ENCODE data around the gene CCDC70.

The CCDC70 gene

DNA sequence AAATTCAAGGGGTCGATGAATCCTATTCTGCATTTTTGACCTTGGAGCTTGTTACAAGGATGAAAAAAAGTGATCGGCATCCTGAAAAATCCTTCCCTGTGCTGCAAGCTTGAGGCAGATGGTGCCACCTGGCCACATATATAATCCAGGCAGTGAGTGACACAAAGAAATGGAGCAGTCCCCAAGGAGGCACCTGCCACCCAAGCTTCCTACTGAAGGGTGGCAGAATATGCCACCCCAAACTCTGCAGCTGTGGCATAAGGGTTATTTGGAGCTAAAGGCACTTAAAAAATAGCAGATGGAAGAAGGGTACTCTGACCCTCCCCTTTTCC, 32.2 kb upstream of the CCDC70 start:
- DNase-seq (ENCODE audit: low spot score): no peak

DNA sequence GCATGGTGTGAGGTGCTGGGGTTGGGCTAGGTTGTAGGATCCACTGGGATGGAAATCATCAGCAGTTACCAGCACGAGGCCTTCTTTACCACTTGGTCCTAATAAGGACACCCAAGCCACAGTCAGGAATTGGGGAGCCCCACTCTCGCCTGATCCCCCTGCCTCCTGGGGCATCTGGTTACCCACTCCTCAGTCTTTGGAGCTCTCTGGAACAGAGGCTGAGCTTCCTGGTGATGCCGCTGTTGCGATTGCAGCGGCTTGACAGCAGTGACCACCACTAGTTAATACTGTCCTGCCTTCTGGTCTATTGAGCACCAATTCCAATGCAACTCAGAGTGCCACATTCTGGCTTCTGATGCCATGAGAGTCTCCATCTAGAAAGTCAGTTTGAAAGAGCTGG, 30.2 kb upstream of the CCDC70 start:
- DNase-seq (ENCODE audit: low spot score): no peak

DNA sequence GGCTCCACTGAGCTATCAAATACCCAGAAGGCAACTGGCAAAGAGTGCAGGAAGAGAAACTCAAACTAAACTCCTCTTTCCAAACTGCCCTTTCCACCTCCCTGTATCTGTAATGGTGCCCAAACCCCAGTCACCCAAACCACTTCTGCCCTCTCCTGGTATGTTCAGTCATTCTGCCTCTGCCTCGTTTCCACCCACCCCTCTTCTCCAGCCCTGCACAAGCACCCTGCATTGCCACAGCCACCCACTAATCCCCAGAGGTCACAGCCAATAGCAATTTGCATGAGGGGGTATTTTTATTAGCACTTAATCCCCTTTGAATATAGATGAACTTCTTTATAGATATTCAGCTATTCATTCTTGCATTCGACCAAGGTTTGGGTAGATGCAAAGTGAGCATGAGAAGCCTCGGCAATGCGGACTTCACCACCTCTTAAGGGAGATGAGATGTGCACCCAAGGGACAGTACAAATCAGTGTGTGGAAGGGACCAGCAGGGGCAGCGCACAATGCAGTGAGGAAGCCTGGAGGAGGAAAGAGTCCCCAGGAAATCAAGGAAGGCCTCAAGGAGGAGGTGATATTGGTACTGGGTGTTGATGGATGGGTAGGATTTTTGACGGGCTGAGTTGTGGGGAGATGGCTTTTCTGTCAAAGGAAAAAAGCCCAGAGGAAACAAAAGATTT, 29.2 kb upstream of the CCDC70 start:
- no peak for DNase-seq (ENCODE audit: low spot score)

DNA sequence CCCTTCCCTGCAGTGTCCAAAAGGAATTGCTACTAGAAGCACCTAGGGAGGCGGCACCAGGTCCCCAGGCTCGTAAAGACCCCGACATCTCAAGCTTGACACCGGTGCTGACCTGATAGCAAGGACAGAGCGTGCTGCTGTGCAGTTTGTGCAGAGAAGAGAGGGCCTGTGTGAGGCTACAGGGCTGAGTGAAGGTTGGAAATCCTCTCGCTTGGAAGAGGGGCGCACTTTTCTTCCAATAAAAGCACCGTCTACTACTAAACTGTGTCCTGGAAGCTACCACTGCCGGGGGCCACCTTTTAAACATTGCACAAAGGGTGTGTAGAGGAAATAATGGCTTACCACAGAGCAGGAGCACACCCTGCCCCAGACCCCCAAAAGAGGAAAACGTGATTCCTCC, 27.8 kb upstream of the CCDC70 start:
- DNase-seq (ENCODE audit: low spot score): no peak

DNA sequence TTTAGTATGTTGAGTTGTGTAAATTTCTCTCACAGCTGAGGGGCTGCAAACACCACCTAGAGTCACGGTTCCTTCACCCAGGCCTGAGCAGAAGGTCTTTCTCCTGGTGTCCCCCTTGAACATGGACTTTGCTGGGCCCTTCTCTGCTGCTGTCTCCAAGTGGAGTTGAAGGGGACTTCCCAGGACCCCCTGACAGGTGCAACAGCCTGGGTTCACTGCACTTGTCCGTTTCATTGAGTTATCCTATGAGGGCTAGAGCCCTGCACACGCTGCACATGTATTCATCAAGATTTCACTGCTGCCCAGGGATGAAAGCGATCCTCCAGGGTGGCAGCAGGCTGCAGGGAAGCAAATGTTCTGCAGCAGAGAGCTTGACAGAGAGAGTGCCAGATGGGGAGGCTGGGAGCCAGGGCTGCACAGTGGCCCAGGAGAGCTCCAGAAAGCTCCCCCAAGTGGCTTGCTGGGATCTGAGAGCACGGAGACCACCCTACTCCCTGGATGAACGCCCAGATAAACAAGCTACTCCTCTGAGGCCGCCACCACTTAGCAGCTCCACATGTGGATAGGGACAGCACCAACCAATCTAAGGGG, 27.1 kb upstream of the CCDC70 start:
- no peak for DNase-seq (ENCODE audit: low spot score)

DNA sequence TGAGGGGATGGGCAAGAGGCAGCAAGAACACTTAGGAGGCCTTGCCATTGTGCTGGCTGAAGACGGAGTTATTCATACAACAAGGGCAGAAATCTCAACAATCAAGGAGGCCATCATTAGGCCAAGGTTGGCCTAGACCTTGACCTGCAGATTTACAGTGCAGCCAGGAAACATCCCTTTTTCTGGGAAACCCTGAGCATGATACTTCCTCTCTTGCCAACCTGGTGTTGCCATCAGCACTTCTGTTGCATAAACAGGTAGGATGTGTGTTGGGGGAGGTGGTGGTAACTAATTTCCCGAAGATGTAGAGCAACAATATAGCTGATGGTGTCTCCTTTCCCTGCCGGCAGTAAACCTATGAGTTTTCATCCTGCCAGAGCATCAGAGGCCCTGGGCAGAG, 24.8 kb upstream of the CCDC70 start:
- DNase-seq (ENCODE audit: low spot score): no peak

DNA sequence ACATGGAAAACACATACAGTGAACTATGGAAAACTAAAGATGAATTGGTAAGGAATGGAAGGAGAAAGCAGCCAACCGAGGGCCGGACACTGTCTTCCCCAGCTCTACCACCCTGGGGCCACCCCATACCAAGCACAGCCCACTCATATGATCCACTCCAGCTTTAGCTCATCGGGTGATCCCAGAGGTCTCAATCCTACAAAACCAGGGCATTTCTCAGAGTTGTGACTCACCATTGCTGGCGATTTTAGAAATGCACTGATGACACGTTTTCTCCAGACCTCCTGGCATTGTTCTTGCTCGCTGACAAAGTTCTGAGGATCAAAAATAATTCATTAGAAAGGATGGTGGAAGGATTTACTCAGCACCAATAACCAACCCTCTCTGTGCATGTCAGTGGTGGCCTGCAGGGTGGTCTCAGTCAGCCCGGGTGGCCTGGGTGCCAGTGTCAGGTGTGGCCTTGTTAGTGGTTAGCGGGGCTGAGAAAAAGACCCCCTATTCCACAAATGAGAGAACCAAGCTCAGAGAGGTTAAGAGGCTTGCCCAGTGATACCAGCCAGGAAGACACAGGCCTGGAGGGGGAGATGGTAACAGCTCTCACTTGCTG, 23.4 kb upstream of the CCDC70 start:
- DNase-seq (ENCODE audit: low spot score): no peak

DNA sequence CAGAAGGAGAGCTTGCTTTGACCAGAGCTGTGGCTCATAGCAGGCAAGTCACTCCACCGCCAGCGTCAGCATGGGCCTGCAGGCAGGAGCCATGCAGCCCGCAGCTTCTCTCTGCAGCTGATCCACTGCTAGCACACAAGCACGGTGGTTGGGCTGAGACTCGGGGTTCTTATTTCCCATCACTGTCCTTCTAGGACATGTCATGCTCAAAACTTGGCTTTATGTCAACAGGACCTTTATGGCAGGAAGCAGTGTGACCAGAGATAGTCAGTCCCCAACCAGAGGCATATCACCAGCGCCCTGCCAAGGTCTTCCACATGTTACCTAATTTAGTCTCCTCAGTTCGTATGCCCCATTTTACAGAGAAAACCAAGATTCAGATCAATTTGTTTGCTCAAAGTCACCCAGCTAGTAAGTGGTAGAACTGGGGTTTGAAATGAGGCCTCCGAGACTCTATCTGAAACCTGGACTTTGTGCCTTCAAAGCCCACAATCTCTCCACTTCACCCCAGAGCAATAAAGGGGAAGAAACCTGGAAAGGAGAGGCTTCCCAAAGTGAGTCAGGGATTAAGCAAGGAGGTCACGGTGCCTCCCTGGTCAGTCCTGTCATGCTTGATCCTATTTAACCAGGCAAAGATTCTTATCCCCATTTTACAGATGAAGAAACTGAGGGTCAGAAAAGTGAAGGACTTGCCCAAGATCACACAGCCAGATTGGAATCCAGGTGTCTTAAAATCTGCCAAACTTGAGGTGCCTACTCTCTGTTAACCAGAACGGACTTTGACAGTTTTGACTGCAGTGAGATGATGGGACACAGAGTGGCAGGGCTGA, 21.8 kb upstream of the CCDC70 start:
- DNase-seq (ENCODE audit: low spot score): no peak

DNA sequence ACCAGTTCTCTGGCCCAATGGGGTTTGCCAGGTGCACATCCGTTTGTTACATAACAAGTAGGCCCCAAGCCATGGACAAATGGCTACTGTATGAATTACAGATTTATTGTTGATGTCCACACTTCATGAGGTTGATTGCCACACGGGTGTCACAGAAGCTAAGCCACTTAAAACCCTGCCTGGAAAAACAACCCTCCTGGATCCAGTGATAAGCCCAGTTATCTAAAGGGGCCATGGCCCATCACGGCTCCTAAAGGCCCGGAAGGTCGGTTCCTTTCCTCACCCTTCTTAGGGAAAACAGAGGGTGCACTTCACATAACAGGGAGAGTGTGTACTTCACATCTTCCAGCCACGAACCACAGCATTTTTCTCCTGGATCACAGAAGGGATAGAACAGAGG, 20.9 kb upstream of the CCDC70 start:
- DNase-seq (ENCODE audit: low spot score): no peak

DNA sequence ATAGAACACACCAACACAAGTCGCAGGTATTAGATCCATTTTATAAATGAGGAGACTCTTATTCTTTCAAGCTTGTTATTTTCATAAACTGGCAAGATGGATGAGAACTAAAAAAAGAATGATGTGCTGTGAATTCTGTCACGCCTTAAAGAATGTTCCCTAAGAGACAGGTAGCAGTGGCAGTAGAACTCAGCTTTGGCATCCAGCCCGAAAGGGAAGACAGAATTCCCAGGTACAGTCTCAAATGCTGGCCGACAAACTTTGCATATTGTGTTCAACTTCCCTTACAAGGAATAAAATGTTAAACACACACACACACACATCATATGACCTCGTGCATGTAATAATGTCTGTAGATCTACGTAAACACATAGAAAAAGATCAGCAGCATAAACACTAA, 20.0 kb upstream of the CCDC70 start:
- no peak for DNase-seq (ENCODE audit: low spot score)

DNA sequence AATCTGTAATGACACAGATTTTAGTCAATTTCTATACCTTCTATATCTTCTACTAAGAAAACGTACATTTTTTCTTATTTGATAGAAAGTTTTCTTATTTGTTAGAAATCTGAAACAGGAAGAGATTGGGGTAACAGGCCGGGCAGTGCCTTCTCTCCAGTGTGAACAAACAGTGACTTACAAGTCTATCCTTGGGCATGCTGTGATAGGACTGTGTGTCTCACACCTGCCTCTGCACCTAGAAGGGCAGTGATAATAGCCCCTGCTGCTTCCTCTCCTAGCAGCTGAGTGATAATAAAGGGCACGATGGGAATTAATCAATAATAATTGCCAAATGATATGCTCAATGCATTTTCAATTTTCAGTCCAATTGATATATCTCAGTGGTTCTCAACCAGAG, 18.2 kb upstream of the CCDC70 start:
- no peak for DNase-seq (ENCODE audit: low spot score)

DNA sequence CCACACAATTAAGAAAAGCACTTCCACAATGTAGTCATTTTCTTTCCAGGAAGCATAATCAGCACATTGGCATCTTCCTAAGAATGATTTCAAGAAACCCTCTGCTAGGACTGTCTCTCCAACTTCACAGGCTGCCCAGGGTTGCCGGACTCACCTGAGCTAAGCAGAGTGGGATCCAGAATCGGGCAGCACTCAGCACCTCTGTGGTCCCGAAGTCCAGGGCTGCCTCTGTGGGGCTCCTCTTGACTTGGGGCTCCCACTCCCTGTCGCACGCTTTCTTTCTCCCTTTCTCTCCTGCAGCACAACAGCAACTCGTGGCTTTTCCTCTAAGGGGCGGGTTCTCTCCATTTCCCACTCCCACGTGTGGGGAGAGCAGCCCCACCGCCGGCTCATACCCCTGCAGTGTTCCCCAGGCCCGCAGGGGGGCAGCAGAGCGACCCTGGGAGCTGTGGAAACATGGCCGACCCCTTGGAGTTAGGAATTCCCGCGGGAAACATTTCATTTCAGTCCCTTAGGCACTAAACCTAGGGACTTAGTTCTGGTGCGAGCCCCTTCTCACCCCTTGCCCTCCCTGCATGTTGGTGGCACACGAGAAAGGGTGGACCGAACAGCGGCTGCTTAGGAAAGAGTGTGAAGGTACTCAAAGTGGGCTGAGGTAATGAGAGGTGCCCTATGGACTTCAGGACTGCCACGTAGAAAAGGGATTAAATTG, 16.8 kb upstream of the CCDC70 start, which contains the start of gene TMEM272:
TSS of gene TMEM272 (minus strand) at position 316 of the 712 bp plus-strand sequence. CDS start 6,647 bp downstream, outside the sequence.
- peak; percentile 47 for DNase-seq (ENCODE audit: low spot score)

DNA sequence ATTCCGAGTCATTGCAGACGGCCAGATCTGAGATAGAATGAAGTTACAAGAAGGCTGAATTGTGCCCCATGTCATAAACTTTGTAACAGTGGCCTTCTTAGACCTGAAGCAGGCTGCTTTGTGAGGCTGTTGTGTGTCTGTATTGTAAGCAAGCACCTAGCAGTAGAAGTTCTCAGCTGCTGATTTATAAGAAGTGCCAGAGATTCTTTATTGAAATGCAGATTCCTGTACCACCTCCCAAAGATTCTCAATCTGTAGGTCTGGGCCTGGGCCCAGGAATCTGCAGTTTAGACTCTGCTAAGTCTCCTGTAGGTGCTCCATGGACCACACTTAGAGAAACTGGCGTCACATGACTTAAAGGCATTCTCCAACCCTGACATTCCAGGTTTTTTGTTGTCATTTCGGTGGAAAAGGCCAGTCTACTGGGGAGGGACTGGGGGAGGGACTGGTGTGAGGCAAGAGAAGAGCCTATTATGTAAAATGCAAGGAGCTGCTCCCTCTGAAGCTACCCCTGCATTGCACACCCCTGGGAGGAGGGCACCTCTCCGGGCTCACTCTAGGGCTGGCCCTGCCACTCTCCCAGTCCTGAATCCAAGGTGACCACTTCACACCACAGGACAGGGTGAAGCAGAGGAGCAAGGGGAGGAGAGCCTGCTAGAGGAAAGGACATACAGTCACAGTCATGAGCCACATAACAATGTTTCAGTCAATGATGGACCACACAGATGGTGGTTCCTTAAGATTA, 16.0 kb upstream of the CCDC70 start:
- peak; percentile 4 for DNase-seq (ENCODE audit: low spot score)

DNA sequence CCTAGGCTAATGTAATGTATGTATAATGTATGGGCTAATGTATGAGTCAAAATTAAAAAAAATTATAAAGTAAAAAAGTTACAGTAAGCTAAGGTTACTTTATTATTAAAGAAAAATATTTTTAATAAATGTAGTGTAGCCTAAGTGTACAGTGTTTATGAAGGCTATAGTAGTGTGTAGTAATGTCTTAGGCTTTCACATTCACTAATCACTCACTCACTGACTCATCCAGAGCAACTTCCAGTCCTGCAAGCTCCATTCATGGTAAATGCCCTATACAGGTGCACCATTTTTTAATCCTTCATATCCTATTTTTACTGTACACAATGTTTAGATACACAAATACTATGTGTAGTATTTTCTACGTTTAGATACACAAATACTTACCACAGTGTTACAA, 15.0 kb upstream of the CCDC70 start:
- no peak for DNase-seq (ENCODE audit: low spot score)

DNA sequence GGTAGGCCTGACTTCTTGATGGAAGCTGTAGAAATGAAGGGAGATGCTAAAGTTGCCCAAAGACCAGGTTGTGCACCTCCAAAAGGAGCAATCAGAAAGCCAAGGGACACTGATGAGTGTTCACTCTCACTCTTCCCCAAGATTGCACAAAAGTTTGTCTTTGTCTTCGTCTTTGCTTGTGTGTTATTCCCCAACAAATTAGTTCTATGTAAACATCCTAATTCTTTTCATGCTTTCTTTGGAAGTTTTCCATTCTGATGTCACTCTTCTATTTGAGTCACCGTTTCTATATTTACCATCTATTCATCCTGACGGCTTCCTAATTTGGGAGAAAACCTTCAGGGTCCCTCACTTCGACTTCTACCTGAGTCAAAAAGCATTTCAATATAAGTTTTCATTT, 13.1 kb upstream of the CCDC70 start:
- no peak for DNase-seq (ENCODE audit: low spot score)

DNA sequence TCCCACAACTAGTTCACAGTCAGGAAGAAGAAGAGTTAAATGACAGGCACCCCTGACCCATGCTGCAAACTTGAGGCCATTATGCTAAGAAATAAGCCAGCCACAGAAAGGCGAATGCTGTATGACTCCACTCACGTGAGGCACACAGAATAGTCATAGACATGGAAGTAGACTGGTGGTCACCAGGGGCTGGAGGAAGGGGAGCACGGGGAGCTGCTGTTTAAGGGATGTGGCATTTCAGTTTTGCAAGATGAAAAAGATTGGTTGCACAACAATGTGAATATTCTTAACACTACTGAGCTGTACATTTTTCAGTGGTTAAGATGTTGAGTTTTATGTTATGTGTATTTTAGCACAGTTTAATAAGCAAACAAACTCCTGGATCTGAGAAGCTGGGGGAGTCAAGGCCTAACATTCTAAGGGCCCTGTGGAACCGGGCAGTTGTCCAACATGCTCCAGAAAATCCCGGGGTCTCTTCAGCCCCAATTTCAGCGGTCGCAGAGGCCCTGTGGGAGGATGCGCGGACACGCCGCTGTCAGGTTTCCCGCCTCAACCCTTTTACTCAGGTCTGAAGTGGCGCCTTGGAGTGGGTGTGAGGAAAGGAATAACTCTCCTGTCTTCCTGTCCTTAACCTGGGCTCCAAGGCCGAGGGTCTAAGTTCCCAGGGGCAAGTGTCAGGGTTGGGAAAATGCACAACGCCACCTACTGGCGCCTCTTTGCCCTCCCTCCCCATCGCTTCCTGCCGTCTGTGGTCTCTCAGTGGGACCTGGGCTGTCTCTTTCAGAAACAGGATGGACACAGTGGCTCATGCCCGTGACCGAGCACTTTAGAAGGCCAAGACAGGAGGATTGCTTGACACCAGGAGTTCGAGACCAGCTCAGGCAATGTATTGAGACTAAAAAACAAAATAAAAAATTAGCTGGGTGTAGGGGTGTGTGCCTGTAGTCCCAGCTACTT, 12.3 kb upstream of the CCDC70 start:
- peak; percentile 13 for DNase-seq (ENCODE audit: low spot score)

DNA sequence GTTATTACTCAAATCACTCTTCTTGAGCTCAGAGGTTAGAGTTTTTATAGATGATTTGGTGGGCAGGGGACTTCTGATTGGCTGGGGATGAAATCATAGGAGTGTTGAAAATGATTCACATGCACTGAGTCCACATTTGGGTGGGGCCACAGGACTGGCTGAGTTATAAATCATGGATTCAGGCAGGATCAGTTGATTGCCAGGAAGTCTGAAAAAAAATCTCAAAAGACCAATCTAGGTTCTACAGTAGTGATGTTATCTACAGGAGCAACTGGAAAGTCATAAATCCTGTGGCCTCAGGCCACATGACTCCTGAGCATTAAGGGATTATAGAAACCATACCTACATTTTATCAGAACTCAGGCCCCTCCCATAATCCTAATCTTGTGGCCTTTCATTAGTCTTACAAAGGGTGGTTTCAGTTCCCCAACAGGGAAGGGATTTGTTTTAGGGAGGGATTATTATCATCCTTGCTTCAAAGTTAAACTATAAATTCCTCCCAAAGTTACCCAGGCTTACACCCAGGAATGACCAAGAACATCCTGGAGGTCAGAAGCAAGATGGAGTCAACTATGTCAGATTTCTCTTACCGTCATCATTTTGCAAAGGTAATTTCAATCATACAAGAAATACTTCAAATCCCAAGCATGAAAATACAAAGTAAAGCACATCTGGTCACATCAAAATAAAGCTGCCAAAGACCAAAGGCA, 5.6 kb upstream of the CCDC70 start:
- DNase-seq (ENCODE audit: low spot score): no peak

DNA sequence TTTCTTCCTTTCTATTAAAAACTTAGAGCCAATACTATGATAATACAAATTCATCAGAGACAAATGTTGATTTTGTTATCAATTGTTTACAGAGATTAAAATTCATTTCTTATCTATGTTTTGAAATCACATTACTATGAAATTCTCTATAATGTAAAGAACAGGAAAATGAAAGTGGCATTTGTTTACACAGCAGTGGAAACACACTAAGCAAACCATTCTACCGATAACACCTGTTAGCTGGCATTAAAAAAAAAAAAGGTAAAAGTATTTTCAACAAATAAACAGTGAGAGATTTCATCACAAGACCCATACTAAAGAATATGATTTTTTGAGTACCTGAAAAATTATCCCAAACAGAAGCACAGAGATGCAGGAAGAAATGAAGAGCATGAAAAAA, 4.8 kb upstream of the CCDC70 start:
- DNase-seq (ENCODE audit: low spot score): no peak

DNA sequence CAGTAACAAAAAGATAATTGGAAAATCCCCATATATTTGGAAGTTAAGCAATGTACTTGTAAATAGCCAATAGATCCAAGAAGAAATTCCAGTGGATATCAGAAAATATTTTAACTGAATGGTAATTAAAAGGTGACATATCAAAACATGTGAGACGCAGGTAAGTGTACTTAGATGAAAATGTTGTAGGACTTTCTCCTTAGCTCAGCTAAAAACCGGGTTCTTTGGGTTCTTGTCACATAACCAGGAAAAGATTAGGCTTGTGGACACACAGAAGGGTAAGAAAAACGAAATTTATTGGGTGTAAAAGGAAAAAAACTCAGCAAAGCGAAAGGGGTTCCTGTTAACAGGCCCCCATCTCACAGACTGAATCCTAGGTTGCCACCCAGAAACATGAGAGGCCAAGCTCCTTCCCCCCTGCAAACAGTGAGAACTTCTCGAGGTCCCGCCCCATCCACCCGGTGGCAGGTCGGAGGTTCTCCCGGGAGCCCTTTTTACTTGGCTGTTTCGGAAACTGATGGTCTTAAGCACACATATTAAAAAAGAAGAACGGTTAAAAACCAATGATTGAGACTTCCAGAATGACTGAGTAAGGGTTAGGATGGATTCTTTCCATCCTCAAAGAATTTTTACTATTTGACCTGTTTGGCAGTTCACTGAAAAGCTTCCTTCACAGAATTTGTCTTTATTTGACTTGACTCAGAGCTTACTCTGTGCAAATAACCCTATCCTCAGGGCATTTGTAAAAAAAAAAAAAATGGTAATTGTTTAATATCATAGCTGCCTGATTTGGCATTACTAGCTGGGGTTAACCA, 3.1 kb upstream of the CCDC70 start:
- no peak for DNase-seq (ENCODE audit: low spot score)
